ENCODE measurements around the gene SPATA31C1. TPM values are rescaled to one million over a fixed set of nuclear protein-coding genes. Genes with fewer than 3 reads are reported as not detected.

SPATA31C1 gene
- total and polyA plus RNA-seq, 11 donors, result not detected

GRCh38 chr9:87875831-87876545 lies 41.8 kb upstream of the SPATA31C1 start:
- H3K36me3 ChIP-seq, result no peaks in the 10 kb centered on the region
- no peak for ATAC-seq
- 60 to 73% (median 67%) methylated on average over 5 of the region's 5 CpGs for WGBS, 4 donors
- TF ChIP-seq CTCF (IDR thresholded peaks at IDR 0.05) (no peak), POLR2A (IDR thresholded peaks at IDR 0.05) (no peak)
- no peak overlapping the region for H3K4me3 ChIP-seq
- no peaks in the 10 kb centered on the region for H3K4me1 ChIP-seq
- intact Hi-C loops (cut with DNase I), result no loop called here
- no peak overlapping the region for H3K27ac ChIP-seq
- H3K27me3 ChIP-seq, result no peaks in the 10 kb centered on the region
- DNase-seq, result no peak
- peaks cover 0 to 5% (median 0%) of the 10 kb centered on the region in 12 donors for H3K9me3 ChIP-seq

DNA sequence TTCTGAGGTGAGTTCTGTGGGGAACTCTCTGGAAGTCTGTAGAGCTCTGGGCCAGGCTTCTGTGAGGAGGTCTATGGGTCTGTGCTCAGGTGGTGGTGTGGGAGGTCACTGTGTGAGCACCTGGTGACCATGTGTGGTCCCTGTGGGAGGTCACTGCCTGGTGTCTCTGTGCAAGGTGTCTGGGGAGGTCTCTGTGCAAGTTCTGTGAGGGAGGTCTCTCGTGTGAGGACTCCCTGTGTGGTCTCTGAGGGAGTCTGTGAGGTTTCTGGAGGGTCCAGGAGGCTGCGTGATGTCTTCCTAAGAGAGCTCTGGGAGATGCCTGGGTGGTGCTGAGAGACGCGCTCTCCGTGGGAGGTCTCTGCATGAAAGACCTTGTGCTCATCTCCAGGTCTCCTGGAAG lies 41.1 kb upstream of the SPATA31C1 start:
- DNase-seq (no peak), ATAC-seq (no peak)
- peaks cover 0 to 5% (median 0%) of the 10 kb centered on the region in 12 donors for H3K9me3 ChIP-seq
- H3K4me3 ChIP-seq, result no peak overlapping the region
- no peaks in the 10 kb centered on the region for H3K27me3 ChIP-seq
- TF ChIP-seq POLR2A (IDR thresholded peaks at IDR 0.05) (no peak), CTCF (IDR thresholded peaks at IDR 0.05) (no peak)
- WGBS, 4 donors, result 84 to 87% (median 86%) methylated on average over 5 of the region's 5 CpGs
- H3K4me1 ChIP-seq, result no peaks in the 10 kb centered on the region
- H3K36me3 ChIP-seq, result no peaks in the 10 kb centered on the region
- intact Hi-C loops (cut with DNase I), result no loop called here
- H3K27ac ChIP-seq, result no peak overlapping the region

GRCh38 chr9:87878989-87879511 lies 38.7 kb upstream of the SPATA31C1 start:
- H3K27me3 ChIP-seq, result no peaks in the 10 kb centered on the region
- H3K4me1 ChIP-seq, result no peaks in the 10 kb centered on the region
- 85 to 93% (median 89%) methylated on average over 1 of the region's 1 CpG for WGBS, 4 donors
- H3K9me3 ChIP-seq, result peaks cover 0 to 5% (median 0%) of the 10 kb centered on the region in 12 donors
- ATAC-seq, result no peak
- intact Hi-C loops (cut with DNase I), result no loop called here
- no peaks in the 10 kb centered on the region for H3K36me3 ChIP-seq
- no peak overlapping the region for H3K27ac ChIP-seq
- no peak for DNase-seq
- H3K4me3 ChIP-seq, result no peak overlapping the region
- no peak for TF ChIP-seq POLR2A (IDR thresholded peaks at IDR 0.05)
- TF ChIP-seq CTCF (IDR thresholded peaks at IDR 0.05), result no peak

GRCh38 chr9:87880116-87880515 lies 37.6 kb upstream of the SPATA31C1 start:
- DNase-seq (no peak), ATAC-seq (no peak)
- Histone ChIP-seq H3K4me3 (no peak overlapping the region), H3K27ac (no peak overlapping the region), H3K36me3 (no peaks in the 10 kb centered on the region), H3K9me3 (peaks cover 0 to 5% (median 0%) of the 10 kb centered on the region in 12 donors), H3K27me3 (no peaks in the 10 kb centered on the region), H3K4me1 (no peaks in the 10 kb centered on the region)
- intact Hi-C loops (cut with DNase I), result no loop called here
- no peak for TF ChIP-seq CTCF (IDR thresholded peaks at IDR 0.05)
- no peak for TF ChIP-seq POLR2A (IDR thresholded peaks at IDR 0.05)
- WGBS, 4 donors, result 39 to 58% (median 49%) methylated on average over 8 of the region's 8 CpGs
